OCI-LY1 (cell line): ENCODE data around the gene ARHGEF16.

Experiments used
- H2AFZ ChIP-seq: fragments of 200-600 bp; sonication (generic), shearing (Covaris generic); 2 replicates; pipeline ENCODE4 v1.6.0; 2014; ENCODE audit warnings: antibody characterized with exemption, mild to moderate bottlenecking, low read length
- H3F3A ChIP-seq: fragments of 200-600 bp; sonication (generic), shearing (Covaris generic); 2 replicates; pipeline ENCODE4 v1.6.0; 2014; ENCODE audit warnings: mild to moderate bottlenecking, antibody characterized with exemption, low read length, moderate library complexity; ENCODE audit not compliant: insufficient read depth
- H3K27ac ChIP-seq: fragments of 200-600 bp; sonication (generic); 2 replicates; pipeline ENCODE4 v1.5.1; 2014; ENCODE audit warnings: low read length, mixed run types, mild to moderate bottlenecking, low read depth; ENCODE audit not compliant: poor library complexity, severe bottlenecking
- H3K27me3 ChIP-seq: fragments of 200-600 bp; sonication (generic); 2 replicates; pipeline ENCODE4 v1.6.0; 2014; ENCODE audit warnings: antibody characterized with exemption, mild to moderate bottlenecking, low read length, moderate library complexity; ENCODE audit not compliant: insufficient read depth
- H3K36me3 ChIP-seq: fragments of 200-600 bp; sonication (generic); 2 replicates; pipeline ENCODE4 v1.6.1; 2014; ENCODE audit warnings: mild to moderate bottlenecking, antibody characterized with exemption, low read length, moderate library complexity, mixed read lengths; ENCODE audit not compliant: insufficient read depth
- H3K4me1 ChIP-seq: fragments of 200-600 bp; sonication (generic); 2 replicates; pipeline ENCODE4 v1.5.1; 2014; ENCODE audit warnings: mild to moderate bottlenecking, low read length, moderate library complexity; ENCODE audit not compliant: insufficient read depth, severe bottlenecking
- H3K4me2 ChIP-seq: fragments of 200-600 bp; sonication (generic), shearing (Covaris generic); 2 replicates; pipeline ENCODE4 v1.6.1; 2014; ENCODE audit warnings: low read length
- H3K4me3 ChIP-seq: fragments of 200-600 bp; sonication (generic); 2 replicates; pipeline ENCODE4 v1.5.1; 2014; ENCODE audit warnings: low read length, low read depth, mild to moderate bottlenecking, mixed read lengths; ENCODE audit not compliant: poor library complexity, severe bottlenecking
- H3K79me2 ChIP-seq: fragments of 200-600 bp; shearing (Covaris generic); 2 replicates; pipeline ENCODE4 v1.6.1; 2016; ENCODE audit warnings: mixed run types, low read length, mixed read lengths; ENCODE audit not compliant: insufficient read depth
- H3K9ac ChIP-seq: fragments of 200-600 bp; sonication (generic), shearing (Covaris generic); 2 replicates; pipeline ENCODE4 v1.6.1; 2014; ENCODE audit warnings: mild to moderate bottlenecking, low read length, mixed read lengths
- H3K9me2 ChIP-seq: fragments of 200-600 bp; sonication (generic), shearing (Covaris generic); 2 replicates; pipeline ENCODE4 v1.6.1; 2014; ENCODE audit warnings: low read depth, mild to moderate bottlenecking, low read length, mixed read lengths
- H3K9me3 ChIP-seq: fragments of 200-600 bp; shearing (Covaris generic); 2 replicates; pipeline ENCODE4 v1.6.1; 2014; ENCODE audit warnings: low read length, mixed read lengths
- H4K20me1 ChIP-seq: fragments of 200-600 bp; sonication (generic), shearing (Covaris generic); 2 replicates; pipeline ENCODE4 v1.6.0; 2016; ENCODE audit warnings: mild to moderate bottlenecking, low read length; ENCODE audit not compliant: insufficient read depth
- EZH2 ChIP-seq: fragments of 200-600 bp; sonication (generic), shearing (Covaris generic); IDR thresholded peaks from 2 replicates; pipeline ENCODE4 v1.8.0; 2017; ENCODE audit warnings: borderline replicate concordance, mixed run types, mild to moderate bottlenecking, antibody characterized with exemption, low read length, moderate library complexity, mixed read lengths
- TF ChIP-seq, protein P1 (sequence below): fragments of 200-600 bp; sonication (generic), shearing (Covaris generic); IDR thresholded peaks from 2 replicates; pipeline ENCODE4 v1.5.1; 2017; ENCODE audit warnings: mild to moderate bottlenecking, antibody characterized with exemption, low read length, moderate library complexity, mixed read lengths

ARHGEF16 gene

DNA sequence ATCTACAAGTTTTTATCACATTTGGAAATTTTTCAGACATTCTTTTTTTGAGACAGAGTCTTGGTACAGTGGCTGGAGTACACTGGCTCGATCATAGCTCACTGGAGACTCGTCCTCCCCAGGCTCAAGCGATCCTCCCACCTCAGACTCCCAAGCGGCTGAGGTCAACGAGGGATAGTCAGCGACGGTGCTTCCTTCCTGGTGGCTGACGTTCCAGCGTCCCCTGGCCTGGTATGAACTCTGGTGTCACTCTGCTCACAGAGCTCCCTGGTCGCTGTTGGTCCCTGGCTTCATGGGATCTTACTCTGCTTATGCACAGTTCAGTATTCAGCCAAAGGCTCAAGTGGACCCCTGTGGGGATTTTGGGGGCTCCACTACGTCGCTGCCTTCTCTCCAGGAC lies 3.5 kb upstream of the ARHGEF16 start:
- H3K9me3 ChIP-seq, result 0 out of 2 replicates have a peak, but pooled peaks cover 5% of the 10 kb centered on the region
- H3K27ac ChIP-seq, result no peak overlapping the region
- H3K4me3 ChIP-seq, result no peak overlapping the region
- H3K27me3 ChIP-seq, result peaks cover 6% of the 10 kb centered on the region; the same call in 1 of the 2 replicates
- H3K4me2 ChIP-seq, result no peak overlapping the region
- no peak overlapping the region for H3K9ac ChIP-seq
- H2AFZ ChIP-seq, result no peak overlapping the region
- no peaks in the 10 kb centered on the region for H3K9me2 ChIP-seq
- no peaks in the 10 kb centered on the region for H3K79me2 ChIP-seq
- TF ChIP-seq, protein P1, sequence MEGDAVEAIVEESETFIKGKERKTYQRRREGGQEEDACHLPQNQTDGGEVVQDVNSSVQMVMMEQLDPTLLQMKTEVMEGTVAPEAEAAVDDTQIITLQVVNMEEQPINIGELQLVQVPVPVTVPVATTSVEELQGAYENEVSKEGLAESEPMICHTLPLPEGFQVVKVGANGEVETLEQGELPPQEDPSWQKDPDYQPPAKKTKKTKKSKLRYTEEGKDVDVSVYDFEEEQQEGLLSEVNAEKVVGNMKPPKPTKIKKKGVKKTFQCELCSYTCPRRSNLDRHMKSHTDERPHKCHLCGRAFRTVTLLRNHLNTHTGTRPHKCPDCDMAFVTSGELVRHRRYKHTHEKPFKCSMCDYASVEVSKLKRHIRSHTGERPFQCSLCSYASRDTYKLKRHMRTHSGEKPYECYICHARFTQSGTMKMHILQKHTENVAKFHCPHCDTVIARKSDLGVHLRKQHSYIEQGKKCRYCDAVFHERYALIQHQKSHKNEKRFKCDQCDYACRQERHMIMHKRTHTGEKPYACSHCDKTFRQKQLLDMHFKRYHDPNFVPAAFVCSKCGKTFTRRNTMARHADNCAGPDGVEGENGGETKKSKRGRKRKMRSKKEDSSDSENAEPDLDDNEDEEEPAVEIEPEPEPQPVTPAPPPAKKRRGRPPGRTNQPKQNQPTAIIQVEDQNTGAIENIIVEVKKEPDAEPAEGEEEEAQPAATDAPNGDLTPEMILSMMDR, result no peak
- no peak for TF ChIP-seq EZH2
- no peaks in the 10 kb centered on the region for H3F3A ChIP-seq
- H3K4me1 ChIP-seq, result peaks cover 5% of the 10 kb centered on the region
- H3K36me3 ChIP-seq, result no peaks in the 10 kb centered on the region
- H4K20me1 ChIP-seq, result no peaks in the 10 kb centered on the region

DNA sequence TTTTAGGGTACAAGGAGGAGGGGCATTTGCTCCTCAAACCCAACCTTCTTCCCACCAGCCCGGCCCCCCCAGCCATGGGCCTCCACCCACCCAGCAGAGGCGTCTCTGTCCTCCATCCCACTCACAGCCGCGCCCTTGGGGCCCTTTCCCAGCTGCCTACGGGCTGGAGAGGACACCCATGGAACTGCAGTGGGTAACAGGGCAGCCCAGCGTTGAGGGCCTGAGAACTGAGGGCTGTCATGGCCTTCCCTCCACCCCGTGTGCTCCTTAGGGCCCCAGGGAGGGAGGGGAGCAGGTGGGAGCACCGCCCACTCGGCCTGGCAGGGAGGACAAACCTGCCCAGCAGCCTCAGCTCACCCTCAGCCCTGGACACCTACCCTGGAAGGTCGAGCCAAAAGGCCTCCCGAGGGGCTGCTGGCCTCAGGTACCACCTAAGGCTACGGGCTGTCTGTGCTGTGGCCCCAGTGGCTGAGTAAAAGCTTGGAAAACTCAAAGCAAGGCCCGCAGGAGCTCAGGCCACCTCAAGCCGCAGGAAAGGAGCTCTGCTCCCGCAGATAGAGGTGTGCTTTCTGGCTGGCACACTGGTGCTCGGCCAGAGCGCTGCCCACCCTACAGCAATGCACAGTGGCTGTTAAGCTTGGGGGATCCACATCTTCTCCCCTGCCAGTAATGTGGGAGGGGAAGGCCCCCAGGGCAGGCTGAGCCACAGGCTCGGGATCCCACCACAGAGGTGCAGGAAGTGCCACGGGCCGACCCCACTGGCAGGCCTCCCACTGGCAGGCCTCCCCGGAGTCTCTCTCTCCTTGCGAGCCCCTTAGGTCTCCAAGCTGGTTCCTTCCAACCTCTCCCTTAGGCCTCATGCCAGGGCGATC lies 2.2 kb upstream of the ARHGEF16 start:
- TF ChIP-seq, protein P1, result no peak
- TF ChIP-seq EZH2, result no peak
- peaks cover 10% of the 10 kb centered on the region; the same call in 1 of the 2 replicates for H3K27me3 ChIP-seq
- H3K4me1 ChIP-seq, result peaks cover 5% of the 10 kb centered on the region
- H3K9me3 ChIP-seq, result 0 out of 2 replicates have a peak, but pooled peaks cover 5% of the 10 kb centered on the region
- no peak overlapping the region for H3K4me3 ChIP-seq
- H2AFZ ChIP-seq, result no peak overlapping the region
- no peaks in the 10 kb centered on the region for H3K9me2 ChIP-seq
- H3K27ac ChIP-seq, result no peak overlapping the region
- no peaks in the 10 kb centered on the region for H3K36me3 ChIP-seq
- no peaks in the 10 kb centered on the region for H3F3A ChIP-seq
- H3K4me2 ChIP-seq, result no peak overlapping the region
- H3K9ac ChIP-seq, result no peak overlapping the region
- no peaks in the 10 kb centered on the region for H4K20me1 ChIP-seq
- no peaks in the 10 kb centered on the region for H3K79me2 ChIP-seq

DNA sequence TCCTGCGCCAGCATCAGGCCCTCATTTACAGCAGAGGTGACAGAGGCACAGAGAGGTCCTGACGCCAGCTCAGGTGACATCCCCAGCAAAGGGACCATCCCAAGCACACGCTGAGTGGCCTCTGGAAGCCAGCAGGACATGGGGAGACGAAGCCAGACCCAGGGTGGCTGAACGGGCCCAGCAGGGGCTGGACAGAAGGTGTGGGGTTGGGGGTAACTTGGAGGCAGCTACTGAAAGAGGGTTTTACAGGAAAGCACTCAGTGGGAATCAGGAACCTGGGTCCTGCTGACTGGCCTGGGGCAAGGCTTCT lies 1.6 kb upstream of the ARHGEF16 start:
- H3K4me3 ChIP-seq, result no peak overlapping the region
- peaks cover 4% of the 10 kb centered on the region; the same call in 1 of the 2 replicates for H3K27me3 ChIP-seq
- H3F3A ChIP-seq, result no peaks in the 10 kb centered on the region
- H2AFZ ChIP-seq, result no peak overlapping the region
- H3K9me3 ChIP-seq, result no peaks in the 10 kb centered on the region
- TF ChIP-seq, protein P1, result no peak
- no peak for TF ChIP-seq EZH2
- peaks cover 5% of the 10 kb centered on the region for H3K4me1 ChIP-seq
- no peaks in the 10 kb centered on the region for H4K20me1 ChIP-seq
- H3K79me2 ChIP-seq, result no peaks in the 10 kb centered on the region
- H3K27ac ChIP-seq, result no peak overlapping the region
- H3K9ac ChIP-seq, result no peak overlapping the region
- H3K4me2 ChIP-seq, result no peak overlapping the region
- H3K9me2 ChIP-seq, result no peaks in the 10 kb centered on the region
- H3K36me3 ChIP-seq, result no peaks in the 10 kb centered on the region
